HG03378 (cell line): ENCODE measurements around the gene ASIP.
A peak's percentile ranks its signal among the peaks of the same experiment; 100 is the strongest.

Experiments
- ATAC-seq: cut with Tn5 transposase; IDR thresholded peaks from one replicate; pipeline ENCODE4 v1.9.1; 2021; ENCODE audit warnings: mild to moderate bottlenecking, moderate library complexity; ENCODE audit not compliant: unreplicated experiment

The ASIP gene

GRCh38 chr20:34309691-34310090 is 68.5 kb downstream of the ASIP start:
- no peak for ATAC-seq

GRCh38 chr20:34310481-34311117 is 69.4 kb downstream of the ASIP start:
- no peak for ATAC-seq

GRCh38 chr20:34311118-34312023 is 70.1 kb downstream of the ASIP start:
- ATAC-seq = no peak

GRCh38 chr20:34312024-34312460 is 70.8 kb downstream of the ASIP start:
- ATAC-seq = no peak

GRCh38 chr20:34312544-34313217 is 71.5 kb downstream of the ASIP start:
- peak; percentile 59 for ATAC-seq

GRCh38 chr20:34315236-34315635 is 74.0 kb downstream of the ASIP start:
- ATAC-seq = no peak

GRCh38 chr20:34316196-34316814 is 75.1 kb downstream of the ASIP start:
- ATAC-seq = no peak
